ENCODE data around the gene TOLLIP. TPM values are rescaled to one million over a fixed set of nuclear protein-coding genes. Genes with fewer than 3 reads are reported as not detected.

The TOLLIP gene
- total and polyA plus RNA-seq, 9 of the 15 experiments (the other 6 are each of a cell fraction or from before 2014, with no cell fraction given), result 0.23 to 22.8 (median 7.1) TPM

DNA sequence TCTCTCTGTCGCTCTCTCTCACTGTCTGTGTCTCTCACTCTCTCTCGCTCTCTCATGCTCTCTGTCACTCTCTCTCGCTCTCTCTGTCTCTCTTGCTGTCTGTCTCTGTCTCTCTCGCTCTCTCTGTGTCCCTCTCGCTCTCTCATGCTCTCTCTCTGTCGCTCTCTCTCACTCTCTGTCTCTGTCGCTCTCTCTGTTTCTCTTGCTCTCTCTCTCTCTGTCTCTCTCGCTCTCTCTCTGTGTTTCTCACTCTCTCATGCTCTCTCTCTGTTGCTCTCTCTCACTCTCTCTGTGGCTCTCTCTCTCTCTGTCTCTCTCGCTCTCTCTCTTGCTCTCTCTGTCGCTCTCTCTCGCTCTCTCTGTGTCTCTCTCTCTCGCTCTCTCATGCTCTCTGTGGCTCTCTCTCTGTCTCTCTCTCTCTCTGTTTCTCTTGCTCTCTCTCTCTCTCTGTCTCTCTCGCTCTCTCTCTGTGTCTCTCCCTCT, 47.1 kb upstream of the TOLLIP start:
- Histone ChIP-seq H3K4me1 (replicated peaks in 1 of 2; ENCODE audit: control insufficient read depth in 2 of 2, insufficient read depth in 2 of 2, low read length in 2 of 2) (peaks cover 14 to 34% of the 10 kb centered on the region in 2 experiments; a peak in 4 of 5 replicates), H3K27ac (ENCODE audit: extremely low read depth, low read depth, low read length) (no peak overlapping the region; the same call in 2 of the 3 replicates), H3K36me3 (ENCODE audit: control insufficient read depth, insufficient read depth, low read length) (no peaks in the 10 kb centered on the region), H3K79me2 (ENCODE audit: control insufficient read depth, insufficient read depth, low read length) (no peaks in the 10 kb centered on the region), H3K4me3 (no peak overlapping the region), H3K4me2 (ENCODE audit: insufficient read depth, low read length) (no peak overlapping the region; the same call in 1 of the 2 replicates), H3K9me1 (ENCODE audit: control insufficient read depth, insufficient read depth, low read length) (no peaks in the 10 kb centered on the region), H3K9ac (ENCODE audit: insufficient read depth in 1 of 2, low read depth in 2 of 2, low read length in 2 of 2) (no peak overlapping the region), H2AFZ (ENCODE audit: low read depth, low read length) (no peak overlapping the region), H3K9me3 (replicated peaks; ENCODE audit: control insufficient read depth, insufficient read depth, low read depth, low read length) (no peaks in the 10 kb centered on the region), H4K20me1 (replicated peaks; ENCODE audit: control insufficient read depth, insufficient read depth, low read length) (peaks cover 6% of the 10 kb centered on the region; the same call in 1 of the 2 replicates), H3K27me3 (ENCODE audit: control insufficient read depth in 2 of 2, insufficient read depth in 2 of 2, low read length in 2 of 2) (peaks cover 16 to 60% of the 10 kb centered on the region in 2 experiments; a peak in 4 of 5 replicates)
- intact Hi-C loops (cut with micrococcal nuclease), result no loop called here
- TF ChIP-seq, protein P1, sequence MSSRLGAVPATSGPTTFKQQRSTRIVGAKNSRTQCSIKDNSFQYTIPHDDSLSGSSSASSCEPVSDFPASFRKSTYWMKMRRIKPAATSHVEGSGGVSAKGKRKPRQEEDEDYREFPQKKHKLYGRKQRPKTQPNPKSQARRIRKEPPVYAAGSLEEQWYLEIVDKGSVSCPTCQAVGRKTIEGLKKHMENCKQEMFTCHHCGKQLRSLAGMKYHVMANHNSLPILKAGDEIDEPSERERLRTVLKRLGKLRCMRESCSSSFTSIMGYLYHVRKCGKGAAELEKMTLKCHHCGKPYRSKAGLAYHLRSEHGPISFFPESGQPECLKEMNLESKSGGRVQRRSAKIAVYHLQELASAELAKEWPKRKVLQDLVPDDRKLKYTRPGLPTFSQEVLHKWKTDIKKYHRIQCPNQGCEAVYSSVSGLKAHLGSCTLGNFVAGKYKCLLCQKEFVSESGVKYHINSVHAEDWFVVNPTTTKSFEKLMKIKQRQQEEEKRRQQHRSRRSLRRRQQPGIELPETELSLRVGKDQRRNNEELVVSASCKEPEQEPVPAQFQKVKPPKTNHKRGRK (tag; IDR thresholded peaks at IDR 0.05), result peak; percentile 69
- 0 out of 2 replicates have a peak, but pooled peaks have one; percentile 1 for TF ChIP-seq SMARCA4 (IDR thresholded peaks at IDR 0.05)
- TF ChIP-seq, protein P2, sequence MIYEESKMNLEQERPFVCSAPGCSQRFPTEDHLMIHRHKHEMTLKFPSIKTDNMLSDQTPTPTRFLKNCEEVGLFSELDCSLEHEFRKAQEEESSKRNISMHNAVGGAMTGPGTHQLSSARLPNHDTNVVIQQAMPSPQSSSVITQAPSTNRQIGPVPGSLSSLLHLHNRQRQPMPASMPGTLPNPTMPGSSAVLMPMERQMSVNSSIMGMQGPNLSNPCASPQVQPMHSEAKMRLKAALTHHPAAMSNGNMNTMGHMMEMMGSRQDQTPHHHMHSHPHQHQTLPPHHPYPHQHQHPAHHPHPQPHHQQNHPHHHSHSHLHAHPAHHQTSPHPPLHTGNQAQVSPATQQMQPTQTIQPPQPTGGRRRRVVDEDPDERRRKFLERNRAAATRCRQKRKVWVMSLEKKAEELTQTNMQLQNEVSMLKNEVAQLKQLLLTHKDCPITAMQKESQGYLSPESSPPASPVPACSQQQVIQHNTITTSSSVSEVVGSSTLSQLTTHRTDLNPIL (CRISPR knock-in tag; IDR thresholded peaks at IDR 0.05), result no peak
- TF ChIP-seq NBN (IDR thresholded peaks at IDR 0.05; ENCODE audit: low read depth), result no peak
- TF ChIP-seq, protein P3, sequence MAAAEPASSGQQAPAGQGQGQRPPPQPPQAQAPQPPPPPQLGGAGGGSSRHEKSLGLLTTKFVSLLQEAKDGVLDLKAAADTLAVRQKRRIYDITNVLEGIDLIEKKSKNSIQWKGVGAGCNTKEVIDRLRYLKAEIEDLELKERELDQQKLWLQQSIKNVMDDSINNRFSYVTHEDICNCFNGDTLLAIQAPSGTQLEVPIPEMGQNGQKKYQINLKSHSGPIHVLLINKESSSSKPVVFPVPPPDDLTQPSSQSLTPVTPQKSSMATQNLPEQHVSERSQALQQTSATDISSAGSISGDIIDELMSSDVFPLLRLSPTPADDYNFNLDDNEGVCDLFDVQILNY (CRISPR knock-in tag; IDR thresholded peaks at IDR 0.05), result no peak
- TF ChIP-seq, protein P4, sequence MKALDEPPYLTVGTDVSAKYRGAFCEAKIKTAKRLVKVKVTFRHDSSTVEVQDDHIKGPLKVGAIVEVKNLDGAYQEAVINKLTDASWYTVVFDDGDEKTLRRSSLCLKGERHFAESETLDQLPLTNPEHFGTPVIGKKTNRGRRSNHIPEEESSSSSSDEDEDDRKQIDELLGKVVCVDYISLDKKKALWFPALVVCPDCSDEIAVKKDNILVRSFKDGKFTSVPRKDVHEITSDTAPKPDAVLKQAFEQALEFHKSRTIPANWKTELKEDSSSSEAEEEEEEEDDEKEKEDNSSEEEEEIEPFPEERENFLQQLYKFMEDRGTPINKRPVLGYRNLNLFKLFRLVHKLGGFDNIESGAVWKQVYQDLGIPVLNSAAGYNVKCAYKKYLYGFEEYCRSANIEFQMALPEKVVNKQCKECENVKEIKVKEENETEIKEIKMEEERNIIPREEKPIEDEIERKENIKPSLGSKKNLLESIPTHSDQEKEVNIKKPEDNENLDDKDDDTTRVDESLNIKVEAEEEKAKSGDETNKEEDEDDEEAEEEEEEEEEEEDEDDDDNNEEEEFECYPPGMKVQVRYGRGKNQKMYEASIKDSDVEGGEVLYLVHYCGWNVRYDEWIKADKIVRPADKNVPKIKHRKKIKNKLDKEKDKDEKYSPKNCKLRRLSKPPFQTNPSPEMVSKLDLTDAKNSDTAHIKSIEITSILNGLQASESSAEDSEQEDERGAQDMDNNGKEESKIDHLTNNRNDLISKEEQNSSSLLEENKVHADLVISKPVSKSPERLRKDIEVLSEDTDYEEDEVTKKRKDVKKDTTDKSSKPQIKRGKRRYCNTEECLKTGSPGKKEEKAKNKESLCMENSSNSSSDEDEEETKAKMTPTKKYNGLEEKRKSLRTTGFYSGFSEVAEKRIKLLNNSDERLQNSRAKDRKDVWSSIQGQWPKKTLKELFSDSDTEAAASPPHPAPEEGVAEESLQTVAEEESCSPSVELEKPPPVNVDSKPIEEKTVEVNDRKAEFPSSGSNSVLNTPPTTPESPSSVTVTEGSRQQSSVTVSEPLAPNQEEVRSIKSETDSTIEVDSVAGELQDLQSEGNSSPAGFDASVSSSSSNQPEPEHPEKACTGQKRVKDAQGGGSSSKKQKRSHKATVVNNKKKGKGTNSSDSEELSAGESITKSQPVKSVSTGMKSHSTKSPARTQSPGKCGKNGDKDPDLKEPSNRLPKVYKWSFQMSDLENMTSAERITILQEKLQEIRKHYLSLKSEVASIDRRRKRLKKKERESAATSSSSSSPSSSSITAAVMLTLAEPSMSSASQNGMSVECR (CRISPR knock-in tag; IDR thresholded peaks at IDR 0.05), result no peak
- no peak for FAIRE-seq
- ChIA-PET CTCF (ENCODE audit: low intra/inter-chr PET ratio) (no interaction called here), POLR2A (no interaction called here)
- 16% methylated on average over 9 of the region's 13 CpGs for WGBS (ENCODE audit: insufficient coverage, low coverage, missing lambda C conversion rate)
- no TSS peak for BruUV-seq (replicated peaks)
- in situ Hi-C loops (cut with MboI), result no loop called here
- ATAC-seq, result no peak
- DNase-seq (ENCODE audit: extremely low read depth in 1 of 4, low spot score in 3 of 4), result no peak

Data from K562 (cell line).